K562 (cell line): ENCODE measurements around the gene PBX1. TPM values are rescaled to one million over a fixed set of nuclear protein-coding genes. Genes with fewer than 3 reads are reported as not detected.

ENCODE experiments used
- ATAC-seq: fragments of 200-7000 bp; cut with Tn5 transposase; 3 replicates; pipeline ENCODE4 v1.9.1; 2020; ENCODE audit warnings: moderate library complexity
- BruUV-seq: library from RNA; stranded (reverse); fragments of 400-500 nt; replicated peaks from 2 replicates; lab custom pipeline; 2021; lab: Mats Ljungman, UMichigan
- CTCF ChIA-PET: fragments of 300-600 bp; formaldehyde crosslinking; extraction: SDS; loops from one replicate; lab custom pipeline; 2021; ENCODE audit warnings: low intra/inter-chr PET ratio; lab: Yijun Ruan, JAX
- POLR2A ChIA-PET: fragments of 300-600, 350-650 bp; sonication (Branson Sonifier 250); formaldehyde crosslinking; extraction: SDS; loops from one replicate; lab custom pipeline; 2021; ENCODE audit warnings: antibody characterized with exemption, inconsistent platforms; lab: Yijun Ruan, JAX
- DNase-seq, 4 experiments: peaks; one replicate each; pipeline versions ENCODE4 v3.0.0 to v3.0.0-alpha.2; 2011 to 2018; ENCODE audit warnings: low spot score in 3 of 4, mixed read lengths in 3 of 4; ENCODE audit errors: extremely low read depth in 1 of 4
- FAIRE-seq: peaks from 2 replicates; lab custom pipeline; 2011; peaks lifted over from hg19 to GRCh38; lab: Jason Lieb, UNC
- H2AFZ ChIP-seq: 2 replicates; pipeline ENCODE4 v1.6.0; 2011; ENCODE audit warnings: low read depth, low read length, control low read depth, inconsistent platforms
- H3K27ac ChIP-seq: fragments of 200-600 bp; 3 replicates; pipeline ENCODE4 v1.8.0; 2011; ENCODE audit warnings: low read depth, mild to moderate bottlenecking, control low read depth, inconsistent platforms, low read length, moderate library complexity, mixed read lengths; ENCODE audit errors: extremely low read depth
- H3K27me3 ChIP-seq, 2 experiments: fragments of 300-600 bp in 1 of 2; 2 replicates in 1 of 2; 3 replicates in 1 of 2; pipeline versions ENCODE4 v1.6.0 to v1.8.0; 2011; ENCODE audit warnings: inconsistent platforms in 2 of 2, low read length in 2 of 2, mild to moderate bottlenecking in 1 of 2, mixed read lengths in 1 of 2, moderate library complexity in 1 of 2; ENCODE audit not compliant: control insufficient read depth in 2 of 2, insufficient read depth in 2 of 2
- H3K36me3 ChIP-seq: fragments of 300-600 bp; 3 replicates; pipeline ENCODE4 v1.8.0; 2011; ENCODE audit warnings: mild to moderate bottlenecking, low read length, inconsistent platforms; ENCODE audit not compliant: control insufficient read depth, insufficient read depth
- H3K4me1 ChIP-seq, 2 experiments: fragments of 200-600 bp in 1 of 2; replicated peaks in 1 of 2; 2 replicates in 1 of 2; 3 replicates in 1 of 2; pipeline versions ENCODE4 v1.5.1 to v1.8.0; 2011; ENCODE audit warnings: inconsistent platforms in 2 of 2, low read length in 2 of 2, mild to moderate bottlenecking in 1 of 2, mixed read lengths in 1 of 2, moderate library complexity in 1 of 2; ENCODE audit not compliant: control insufficient read depth in 2 of 2, insufficient read depth in 2 of 2
- H3K4me2 ChIP-seq: 2 replicates; pipeline ENCODE4 v1.6.1; 2011; ENCODE audit warnings: low read length, control low read depth, inconsistent platforms, mixed read lengths; ENCODE audit not compliant: insufficient read depth
- H3K4me3 ChIP-seq: fragments of 200-600 bp; sonication (generic), shearing (Covaris generic); 2 replicates; pipeline ENCODE4 v1.5.1; 2016; ENCODE audit warnings: control low read depth, inconsistent platforms
- H3K79me2 ChIP-seq: fragments of 200-600 bp; 3 replicates; pipeline ENCODE4 v1.8.0; 2011; ENCODE audit warnings: low read length, inconsistent platforms; ENCODE audit not compliant: control insufficient read depth, insufficient read depth
- H3K9ac ChIP-seq, 2 experiments: 2 replicates each; pipeline versions ENCODE4 v1.6.0 to v1.6.1; 2011; ENCODE audit warnings: low read depth in 2 of 2, low read length in 2 of 2, control low read depth in 1 of 2, inconsistent platforms in 1 of 2, mild to moderate bottlenecking in 1 of 2, mixed read lengths in 1 of 2; ENCODE audit not compliant: insufficient read depth in 1 of 2
- H3K9me1 ChIP-seq: one replicate; pipeline ENCODE4 v1.6.0; 2011; ENCODE audit warnings: inconsistent platforms, mild to moderate bottlenecking, low read length, moderate library complexity; ENCODE audit not compliant: control insufficient read depth, insufficient read depth
- H3K9me3 ChIP-seq: replicated peaks from 2 replicates; pipeline ENCODE4 v1.5.1; 2011; ENCODE audit warnings: low read depth, low read length, inconsistent platforms; ENCODE audit not compliant: control insufficient read depth, insufficient read depth
- H4K20me1 ChIP-seq: replicated peaks from 2 replicates; pipeline ENCODE4 v1.6.1; 2011; ENCODE audit warnings: low read length, inconsistent platforms, mixed read lengths; ENCODE audit not compliant: control insufficient read depth, insufficient read depth
- CEBPB ChIP-seq: fragments of 450-650 bp; IDR thresholded peaks from 2 replicates; pipeline ENCODE4 v1.6.1; 2016; ENCODE audit warnings: missing genetic modification characterization, missing compliant biosample characterization
- CHD2 ChIP-seq: IDR thresholded peaks from 2 replicates; pipeline ENCODE4 v1.6.1; 2011; ENCODE audit warnings: low read depth, low read length
- CREBBP ChIP-seq: IDR thresholded peaks from one replicate; pipeline ENCODE4 v1.6.1; 2012; ENCODE audit warnings: low read depth, mild to moderate bottlenecking, control low read depth, inconsistent platforms, low read length
- E2F8 ChIP-seq: fragments of 450-650 bp; IDR thresholded peaks from 2 replicates; pipeline ENCODE4 v1.7.1; 2018; ENCODE audit warnings: mild to moderate bottlenecking, low read depth; ENCODE audit not compliant: partially characterized antibody
- MAZ ChIP-seq, 2 experiments: fragments of 450-650 bp in 1 of 2; sonication (generic) in 1 of 2; formaldehyde crosslinking; IDR thresholded peaks in 1 of 2; conservative IDR thresholded peaks in 1 of 2; 2 replicates each; pipeline versions ENCODE4 v1.4.0 to v1.5.0; 2020; ENCODE audit warnings: mild to moderate bottlenecking in 1 of 2, missing genetic modification reagents in 1 of 2
- NCOA4 ChIP-seq: fragments of 450-650 bp; IDR thresholded peaks from 2 replicates; pipeline ENCODE4 v1.6.1; 2018; ENCODE audit warnings: mild to moderate bottlenecking; ENCODE audit not compliant: partially characterized antibody
- PRMT5 ChIP-seq: sonication (generic); formaldehyde crosslinking; IDR thresholded peaks from 2 replicates; pipeline ENCODE4 v1.5.0; 2020; ENCODE audit warnings: missing genetic modification reagents
- RCOR1 ChIP-seq, 2 experiments: IDR thresholded peaks; 2 replicates each; pipeline ENCODE4 v1.6.1; 2012; ENCODE audit warnings: low read depth in 2 of 2, low read length in 2 of 2, borderline replicate concordance in 1 of 2, improper control_type of control experiment in 1 of 2
- TCF15 ChIP-seq: fragments of 250-450 bp; sonication (Bioruptor Pico); IDR thresholded peaks from 2 replicates; pipeline ENCODE4 v1.8.0; 2022; ENCODE audit warnings: moderate library complexity, mild to moderate bottlenecking, inconsistent platforms
- ZNF12 ChIP-seq: sonication (generic); formaldehyde crosslinking; IDR thresholded peaks from 2 replicates; pipeline ENCODE4 v1.4.0; 2020; ENCODE audit warnings: mild to moderate bottlenecking, missing genetic modification reagents
- ZNF134 ChIP-seq: fragments of 250-450 bp; sonication (Bioruptor Pico); conservative IDR thresholded peaks from 2 replicates; pipeline ENCODE4 v1.4.0; 2020
- in situ Hi-C: fragments of 300-500 bp; cut with MboI; formaldehyde crosslinking; loops from 4 replicates; pipeline ENCODE4 v1.15.0; 2018; ENCODE audit warnings: inconsistent platforms, mixed read lengths
- intact Hi-C: fragments of 100-400 bp; cut with micrococcal nuclease; formaldehyde crosslinking; loops from 2 replicates; pipeline ENCODE4 v1.14.2; 2022
- polyA plus RNA-seq, 8 experiments: library from polyadenylated mRNA; depleted of rRNA in 4 of 8; stranded (reverse) in 5 of 8; unstranded in 3 of 8; fragments of >200 nt; fragmentation: Nextera tagmentation in 2 of 8; fragmentation: Illumina TruSeq in 1 of 8; extraction: Ambion mirVana in 2 of 8; extraction: Trizol in 1 of 8; gene quantifications; 2 replicates each; pipeline versions ENCODE4 v1.2.1 to v1.2.3, GENCODE V29; 2011 to 2014; ENCODE audit warnings: inconsistent platforms in 1 of 8, missing spikeins in 1 of 8
- total RNA-seq, 7 experiments: library from RNA; depleted of rRNA in 6 of 7; stranded (reverse); fragments of >200 nt in 6 of 7; fragmentation: Illumina TruSeq in 2 of 7; extraction: Trizol in 2 of 7; gene quantifications; 2 replicates each; pipeline versions ENCODE4 v1.2.1 to v1.2.3, GENCODE V29; 2011 to 2021; ENCODE audit warnings: low replicate concordance in 1 of 7
- TF ChIP-seq, protein P1 (sequence below): sonication (generic); formaldehyde crosslinking; IDR thresholded peaks from 2 replicates; pipeline ENCODE4 v1.8.0; 2023; ENCODE audit warnings: mild to moderate bottlenecking, missing genetic modification reagents
- TF ChIP-seq, protein P2 (sequence below): sonication (generic); formaldehyde crosslinking; IDR thresholded peaks from 2 replicates; pipeline ENCODE4 v1.5.0; 2020; ENCODE audit warnings: missing genetic modification reagents
- TF ChIP-seq, protein P3 (sequence below): sonication (generic); formaldehyde crosslinking; IDR thresholded peaks from 2 replicates; pipeline ENCODE4 v1.8.0; 2022; ENCODE audit warnings: mild to moderate bottlenecking, missing genetic modification reagents

The PBX1 gene
- total and polyA plus RNA-seq, 9 of the 15 experiments (the other 6 are each of a cell fraction or from before 2014, with no cell fraction given): 0.03 to 0.62 (median 0.17) TPM

GRCh38 chr1:164891615-164892014 lies 332.6 kb downstream of the PBX1 start:
- H3K4me2 ChIP-seq: no peak overlapping the region
- no peaks in the 10 kb centered on the region for H3K4me1 ChIP-seq
- no peak overlapping the region for H3K9ac ChIP-seq
- no peaks in the 10 kb centered on the region for H3K79me2 ChIP-seq
- BruUV-seq: no TSS peak
- no peaks in the 10 kb centered on the region for H4K20me1 ChIP-seq
- no peaks in the 10 kb centered on the region for H3K9me3 ChIP-seq
- no peak overlapping the region for H3K27ac ChIP-seq
- intact Hi-C loops (no loop called here), in situ Hi-C loops (no loop called here)
- POLR2A ChIA-PET: interaction anchor here (0.6 kb wide), 1 partner anchor 19 kb away, joined by 3 read pairs; no protein-coding TSS in a partner anchor
- no peak overlapping the region for H3K4me3 ChIP-seq
- no peaks in the 10 kb centered on the region for H3K9me1 ChIP-seq
- H2AFZ ChIP-seq: no peak overlapping the region
- DNase-seq: peak in 1 of 4 experiments; percentile 3
- CTCF ChIA-PET: no interaction called here
- H3K27me3 ChIP-seq: no peaks in the 10 kb centered on the region
- no peaks in the 10 kb centered on the region for H3K36me3 ChIP-seq
- ATAC-seq: no peak
- no peak for FAIRE-seq
- TF ChIP-seq TCF15 (CRISPR knock-in tag): no peak
- no peak for TF ChIP-seq CHD2
- TF ChIP-seq NCOA4: no peak
- TF ChIP-seq, protein P1, sequence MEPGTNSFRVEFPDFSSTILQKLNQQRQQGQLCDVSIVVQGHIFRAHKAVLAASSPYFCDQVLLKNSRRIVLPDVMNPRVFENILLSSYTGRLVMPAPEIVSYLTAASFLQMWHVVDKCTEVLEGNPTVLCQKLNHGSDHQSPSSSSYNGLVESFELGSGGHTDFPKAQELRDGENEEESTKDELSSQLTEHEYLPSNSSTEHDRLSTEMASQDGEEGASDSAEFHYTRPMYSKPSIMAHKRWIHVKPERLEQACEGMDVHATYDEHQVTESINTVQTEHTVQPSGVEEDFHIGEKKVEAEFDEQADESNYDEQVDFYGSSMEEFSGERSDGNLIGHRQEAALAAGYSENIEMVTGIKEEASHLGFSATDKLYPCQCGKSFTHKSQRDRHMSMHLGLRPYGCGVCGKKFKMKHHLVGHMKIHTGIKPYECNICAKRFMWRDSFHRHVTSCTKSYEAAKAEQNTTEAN (CRISPR knock-in tag): no peak
- TF ChIP-seq E2F8: no peak
- no peak for TF ChIP-seq CREBBP
- TF ChIP-seq ZNF12 (CRISPR knock-in tag): no peak
- TF ChIP-seq, protein P2, sequence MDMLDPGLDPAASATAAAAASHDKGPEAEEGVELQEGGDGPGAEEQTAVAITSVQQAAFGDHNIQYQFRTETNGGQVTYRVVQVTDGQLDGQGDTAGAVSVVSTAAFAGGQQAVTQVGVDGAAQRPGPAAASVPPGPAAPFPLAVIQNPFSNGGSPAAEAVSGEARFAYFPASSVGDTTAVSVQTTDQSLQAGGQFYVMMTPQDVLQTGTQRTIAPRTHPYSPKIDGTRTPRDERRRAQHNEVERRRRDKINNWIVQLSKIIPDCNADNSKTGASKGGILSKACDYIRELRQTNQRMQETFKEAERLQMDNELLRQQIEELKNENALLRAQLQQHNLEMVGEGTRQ (CRISPR knock-in tag): no peak
- no peak for TF ChIP-seq CEBPB (tag)
- no peak for TF ChIP-seq RCOR1 (IDR thresholded peaks at IDR 0.05; ENCODE audit: borderline replicate concordance in 1 of 2, low read depth in 2 of 2, low read length in 2 of 2)
- TF ChIP-seq MAZ (CRISPR knock-in tag; conservative IDR thresholded peaks at IDR 0.05 in 1 of 2, IDR thresholded peaks at IDR 0.05 in 1 of 2): no peak
- TF ChIP-seq, protein P3, sequence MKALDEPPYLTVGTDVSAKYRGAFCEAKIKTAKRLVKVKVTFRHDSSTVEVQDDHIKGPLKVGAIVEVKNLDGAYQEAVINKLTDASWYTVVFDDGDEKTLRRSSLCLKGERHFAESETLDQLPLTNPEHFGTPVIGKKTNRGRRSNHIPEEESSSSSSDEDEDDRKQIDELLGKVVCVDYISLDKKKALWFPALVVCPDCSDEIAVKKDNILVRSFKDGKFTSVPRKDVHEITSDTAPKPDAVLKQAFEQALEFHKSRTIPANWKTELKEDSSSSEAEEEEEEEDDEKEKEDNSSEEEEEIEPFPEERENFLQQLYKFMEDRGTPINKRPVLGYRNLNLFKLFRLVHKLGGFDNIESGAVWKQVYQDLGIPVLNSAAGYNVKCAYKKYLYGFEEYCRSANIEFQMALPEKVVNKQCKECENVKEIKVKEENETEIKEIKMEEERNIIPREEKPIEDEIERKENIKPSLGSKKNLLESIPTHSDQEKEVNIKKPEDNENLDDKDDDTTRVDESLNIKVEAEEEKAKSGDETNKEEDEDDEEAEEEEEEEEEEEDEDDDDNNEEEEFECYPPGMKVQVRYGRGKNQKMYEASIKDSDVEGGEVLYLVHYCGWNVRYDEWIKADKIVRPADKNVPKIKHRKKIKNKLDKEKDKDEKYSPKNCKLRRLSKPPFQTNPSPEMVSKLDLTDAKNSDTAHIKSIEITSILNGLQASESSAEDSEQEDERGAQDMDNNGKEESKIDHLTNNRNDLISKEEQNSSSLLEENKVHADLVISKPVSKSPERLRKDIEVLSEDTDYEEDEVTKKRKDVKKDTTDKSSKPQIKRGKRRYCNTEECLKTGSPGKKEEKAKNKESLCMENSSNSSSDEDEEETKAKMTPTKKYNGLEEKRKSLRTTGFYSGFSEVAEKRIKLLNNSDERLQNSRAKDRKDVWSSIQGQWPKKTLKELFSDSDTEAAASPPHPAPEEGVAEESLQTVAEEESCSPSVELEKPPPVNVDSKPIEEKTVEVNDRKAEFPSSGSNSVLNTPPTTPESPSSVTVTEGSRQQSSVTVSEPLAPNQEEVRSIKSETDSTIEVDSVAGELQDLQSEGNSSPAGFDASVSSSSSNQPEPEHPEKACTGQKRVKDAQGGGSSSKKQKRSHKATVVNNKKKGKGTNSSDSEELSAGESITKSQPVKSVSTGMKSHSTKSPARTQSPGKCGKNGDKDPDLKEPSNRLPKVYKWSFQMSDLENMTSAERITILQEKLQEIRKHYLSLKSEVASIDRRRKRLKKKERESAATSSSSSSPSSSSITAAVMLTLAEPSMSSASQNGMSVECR (CRISPR knock-in tag): no peak
- no peak for TF ChIP-seq PRMT5 (CRISPR knock-in tag)
- TF ChIP-seq ZNF134 (CRISPR knock-in tag): no peak
